Epithelial cell of esophagus (primary cell): ENCODE results near the gene CYP11A1.

Source experiments
- DNase-seq: peaks from one replicate; pipeline ENCODE4 v3.0.0; 2010; ENCODE audit warnings: low read depth
- H3K4me3 ChIP-seq: 2 replicates; pipeline ENCODE4 v1.5.1; 2011; ENCODE audit warnings: mild to moderate bottlenecking, low read length, control low read depth
- CTCF ChIP-seq: IDR thresholded peaks from 2 replicates; pipeline ENCODE4 v1.5.1; 2011; ENCODE audit warnings: low read depth, mild to moderate bottlenecking, low read length, control low read depth, inconsistent platforms; ENCODE audit not compliant: insufficient read depth; ENCODE audit errors: missing control alignments

Gene CYP11A1

DNA sequence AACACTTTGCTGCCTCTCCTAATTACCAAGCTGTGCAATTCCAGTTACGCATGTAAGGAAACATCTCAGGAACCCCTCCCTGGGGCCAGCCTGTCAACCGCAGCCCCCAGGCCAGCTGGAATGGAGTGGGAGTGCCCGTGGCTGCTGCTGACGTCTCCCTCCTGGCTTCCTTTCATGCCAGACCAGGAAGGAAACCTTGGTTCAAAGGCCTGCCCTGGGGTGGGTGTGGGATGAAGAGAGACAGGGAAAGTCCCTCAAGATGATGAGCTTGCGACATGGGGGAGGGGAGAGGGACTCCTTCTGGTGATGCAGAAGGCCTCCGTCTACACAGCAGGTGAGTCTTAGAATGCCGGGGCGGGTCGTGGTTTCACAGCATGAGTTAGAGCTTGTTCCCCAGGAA, 11.4 kb upstream of the CYP11A1 start:
- H3K4me3 ChIP-seq, result no peak overlapping the region
- peak; percentile 84 for DNase-seq
- no peak for TF ChIP-seq CTCF

GRCh38 chr15:74377831-74378766, 10.7 kb upstream of the CYP11A1 start:
- peak; percentile 45 for DNase-seq
- no peak for TF ChIP-seq CTCF
- no peak overlapping the region for H3K4me3 ChIP-seq

DNA sequence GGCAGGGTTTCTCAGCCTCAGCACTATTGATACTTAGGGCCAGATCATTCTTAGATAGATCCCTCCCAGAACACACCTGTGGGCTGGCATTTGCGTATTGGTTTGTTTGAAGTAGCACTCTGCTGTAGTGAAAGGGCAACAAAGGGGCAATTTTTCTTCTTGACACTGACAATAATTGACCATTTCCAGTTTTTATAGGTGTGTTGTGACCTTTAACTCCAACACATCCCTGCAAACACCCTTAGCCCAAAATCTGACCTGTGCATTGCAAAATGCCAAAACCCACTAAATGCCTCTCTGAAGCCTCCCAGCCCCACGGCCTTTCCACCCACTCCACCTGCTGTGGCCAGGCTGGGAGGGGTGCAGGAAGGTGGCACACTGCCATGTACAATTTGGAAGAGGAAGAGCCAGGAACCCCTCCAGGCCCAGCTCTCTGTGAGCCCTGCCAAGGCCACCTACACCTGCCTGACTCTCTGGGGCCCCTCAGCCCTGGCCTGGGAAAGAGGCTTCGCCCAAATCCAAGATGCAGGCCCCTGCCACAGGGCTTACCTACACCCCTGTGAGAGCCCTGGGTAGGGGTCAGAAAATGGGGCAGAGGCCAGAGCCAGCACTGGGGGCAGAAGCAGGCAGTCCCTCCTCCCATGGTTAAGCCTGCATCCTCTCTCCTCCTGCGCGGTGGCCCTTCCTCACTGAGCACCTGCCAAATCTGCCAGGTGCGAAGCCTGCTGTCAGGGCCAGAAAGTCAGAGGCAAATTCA, 9.6 kb upstream of the CYP11A1 start:
- TF ChIP-seq CTCF, result no peak
- H3K4me3 ChIP-seq, result no peak overlapping the region
- DNase-seq, result no peak

DNA sequence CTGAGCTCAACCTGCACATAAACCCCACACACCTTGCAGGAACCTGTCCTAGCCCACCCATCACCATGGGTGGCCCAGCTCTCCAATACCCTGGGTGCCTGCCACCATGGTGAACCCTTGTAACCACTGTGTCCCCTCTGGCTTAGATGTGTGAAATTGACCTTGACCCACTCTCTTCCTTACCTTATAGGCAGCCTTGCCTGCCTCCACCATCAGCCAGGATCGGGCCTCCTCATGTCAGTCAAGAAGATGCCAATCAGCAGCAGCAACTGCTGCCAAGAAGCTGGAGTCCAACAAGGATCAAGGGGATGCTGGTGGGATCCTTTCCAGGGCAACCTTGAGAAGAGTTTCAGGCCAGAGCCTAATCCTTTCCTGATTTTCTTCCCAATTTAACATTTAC, 8.8 kb upstream of the CYP11A1 start:
- DNase-seq, result no peak
- TF ChIP-seq CTCF, result no peak
- no peak overlapping the region for H3K4me3 ChIP-seq

- peak; percentile 95 for TF ChIP-seq CTCF
- no peak overlapping the region for H3K4me3 ChIP-seq
- DNase-seq, result peak; percentile 87
Observed at GRCh38 chr15:74375303-74375693, 7.9 kb upstream of the CYP11A1 start.

DNA sequence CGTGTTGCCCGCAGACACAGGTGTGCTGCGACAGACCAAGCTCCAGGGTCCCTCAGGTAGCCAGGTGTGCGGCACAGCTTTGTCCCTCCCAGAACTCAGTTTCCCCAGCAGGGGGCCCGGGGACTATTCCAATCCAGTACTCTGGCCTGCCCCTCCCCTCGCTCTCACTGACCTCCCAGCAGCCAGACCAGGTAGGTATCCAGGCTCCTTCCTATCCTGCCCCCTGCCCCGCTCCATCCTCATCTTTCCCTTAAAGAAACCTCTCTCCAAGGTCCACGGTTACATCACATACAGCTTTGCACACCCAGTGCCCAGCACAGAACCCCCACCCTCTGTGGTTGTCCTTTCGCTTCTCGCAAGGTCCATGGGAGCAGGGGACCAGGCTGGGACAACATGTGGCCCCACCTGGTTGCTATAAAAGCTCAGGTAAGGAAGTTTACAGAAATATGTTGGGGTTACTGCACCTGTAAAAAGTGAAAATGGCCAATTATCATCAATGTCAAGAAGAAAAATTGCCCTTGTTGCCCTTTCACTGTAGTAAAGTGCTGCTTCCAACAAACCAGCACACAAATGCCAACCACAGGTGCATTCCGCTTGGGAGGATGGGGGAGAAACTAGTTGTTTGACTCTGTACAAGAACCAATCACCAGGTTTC, 7.3 kb upstream of the CYP11A1 start:
- peak overlapping the region; percentile 27 for H3K4me3 ChIP-seq
- no peak for DNase-seq
- peak; percentile 6 for TF ChIP-seq CTCF
